ENCODE measurements around the gene ZNF275.
"Not testable (repeated sequence)": the region's sequence is repeated elsewhere in the genome, so short reads cannot be mapped to it uniquely, and the experiment has no call there.

ZNF275 gene

DNA sequence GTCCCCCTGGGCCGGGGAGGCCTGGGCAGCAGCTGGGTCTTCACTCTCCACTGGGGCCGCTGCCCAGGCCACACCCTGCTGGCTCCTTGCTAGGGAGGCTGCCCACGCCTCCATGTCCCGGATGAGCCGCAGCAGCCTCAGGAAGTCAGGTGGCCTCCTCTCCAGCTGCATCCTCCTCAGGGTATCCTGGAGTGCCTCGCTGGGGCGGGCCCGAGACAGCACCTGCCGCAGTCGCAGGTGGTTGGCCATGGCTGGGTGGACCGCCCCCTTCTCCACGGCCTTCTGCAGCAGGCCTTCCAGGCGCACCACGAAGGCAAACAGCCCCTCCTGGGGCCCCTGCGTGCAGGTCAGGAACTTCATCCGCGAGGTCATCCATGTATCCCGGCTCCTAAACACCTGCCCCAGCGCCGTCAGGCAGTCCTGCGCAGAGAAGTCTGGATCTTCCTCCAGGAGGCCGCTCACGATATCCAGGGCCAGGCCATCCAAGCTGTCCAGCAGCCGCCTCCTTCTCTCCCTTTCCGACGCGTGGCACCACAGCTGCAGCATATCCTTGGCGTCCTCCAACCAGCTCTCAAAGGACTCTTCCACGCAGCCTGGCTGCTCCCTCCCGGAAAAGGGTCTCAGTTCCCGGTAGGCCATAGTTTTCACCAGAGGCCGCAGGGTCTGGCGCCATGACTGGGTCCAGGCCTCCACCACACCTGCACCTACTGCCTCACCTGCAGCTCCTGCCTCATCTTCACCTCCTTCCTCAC is 14.5 kb upstream of the ZNF275 start:
- no peak for DNase-seq

DNA sequence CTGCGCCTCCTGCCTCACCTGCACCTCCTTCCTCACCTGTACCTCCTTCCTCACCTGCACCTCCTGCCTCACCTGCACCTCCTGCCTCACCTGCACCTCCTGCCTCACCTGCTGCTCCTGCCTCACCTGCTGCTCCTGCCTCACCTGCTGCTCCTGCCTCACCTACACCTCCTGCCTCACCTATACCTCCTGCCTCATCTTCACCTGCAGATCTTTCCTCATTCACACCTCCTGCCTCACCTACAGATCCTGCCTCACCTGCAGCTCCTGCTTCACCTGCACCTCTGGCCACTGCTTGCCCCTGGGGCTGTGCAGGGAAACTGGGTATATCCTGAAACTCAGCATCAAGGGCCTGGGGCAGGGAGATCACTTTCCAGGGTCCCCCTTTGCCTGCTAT is 13.9 kb upstream of the ZNF275 start:
- not testable (repeated sequence) for DNase-seq

DNA sequence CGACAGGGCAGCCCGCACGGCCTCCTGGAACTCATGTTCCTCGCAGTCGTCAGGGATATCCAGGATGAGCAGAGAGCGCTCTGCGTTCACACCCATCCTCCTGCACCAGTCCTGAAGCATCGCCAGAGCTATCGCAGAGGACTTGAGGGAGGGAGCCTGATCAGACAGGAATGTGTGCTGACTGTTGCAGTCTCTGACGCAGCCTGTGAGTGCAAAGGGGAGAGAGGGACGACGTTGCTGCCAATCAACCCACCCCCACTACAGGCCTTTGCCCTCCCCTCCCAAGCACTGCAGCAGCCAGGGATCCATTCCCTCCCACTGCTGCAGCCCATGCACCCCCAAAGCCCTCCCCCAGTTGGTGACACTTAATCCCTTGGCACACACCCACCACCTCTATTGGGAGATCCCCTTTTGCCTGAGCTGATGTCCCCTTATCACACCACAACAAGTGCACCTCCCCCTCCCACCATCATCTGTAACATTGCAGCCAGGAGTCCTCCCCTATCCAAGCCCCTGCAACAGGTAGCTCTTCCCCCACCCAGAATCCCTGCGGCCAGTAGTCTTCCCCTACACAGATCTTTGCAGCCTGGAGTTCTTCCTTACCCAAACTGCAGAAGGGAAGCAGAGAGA is 13.3 kb upstream of the ZNF275 start:
- no peak for DNase-seq

DNA sequence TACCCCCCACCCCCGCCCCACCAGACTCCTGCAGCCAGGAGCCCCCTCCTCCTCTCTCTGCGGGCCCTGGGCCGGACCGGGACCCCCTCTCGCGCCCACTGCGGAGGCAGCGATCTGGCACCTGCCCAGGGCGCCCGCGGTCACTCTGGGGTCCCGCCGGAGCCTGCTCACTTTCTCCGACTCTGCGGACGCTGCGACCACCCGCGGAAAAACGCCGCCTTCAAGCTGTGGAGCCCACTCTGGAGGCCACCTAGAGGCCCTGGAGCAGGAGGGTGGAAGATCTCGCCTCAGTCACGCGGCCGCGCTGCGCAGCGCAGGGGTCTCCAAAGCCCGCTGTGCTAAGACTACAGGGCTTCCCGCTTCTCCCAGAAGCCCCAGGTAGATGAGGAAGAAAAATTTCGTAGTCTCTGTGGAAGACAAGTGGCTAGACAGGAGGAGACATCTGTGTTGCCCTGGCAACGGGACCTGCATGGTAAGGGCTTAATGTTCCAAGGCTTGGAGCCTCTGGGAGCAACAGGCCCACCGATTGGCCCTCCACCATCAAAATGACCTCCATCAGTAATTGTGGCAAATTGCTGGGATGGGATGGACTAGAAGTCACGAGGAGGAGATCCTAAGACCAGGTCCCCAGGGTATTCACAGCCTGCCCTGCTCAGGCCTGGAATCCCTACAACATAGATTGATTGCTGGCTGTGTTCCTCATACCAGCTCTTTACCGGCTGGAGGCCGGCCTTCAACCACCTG is 12.4 kb upstream of the ZNF275 start, which contains the start of gene PNMA6F:
Gene PNMA6F, minus strand, starts transcription at position 387 of the 744 bp plus-strand sequence. CDS start 1,093 bp downstream, outside the sequence.
- DNase-seq = no peak

- DNase-seq = no peak
Measured at GRCh38 chrX:153327561-153327960, 6.4 kb upstream of the ZNF275 start.

DNA sequence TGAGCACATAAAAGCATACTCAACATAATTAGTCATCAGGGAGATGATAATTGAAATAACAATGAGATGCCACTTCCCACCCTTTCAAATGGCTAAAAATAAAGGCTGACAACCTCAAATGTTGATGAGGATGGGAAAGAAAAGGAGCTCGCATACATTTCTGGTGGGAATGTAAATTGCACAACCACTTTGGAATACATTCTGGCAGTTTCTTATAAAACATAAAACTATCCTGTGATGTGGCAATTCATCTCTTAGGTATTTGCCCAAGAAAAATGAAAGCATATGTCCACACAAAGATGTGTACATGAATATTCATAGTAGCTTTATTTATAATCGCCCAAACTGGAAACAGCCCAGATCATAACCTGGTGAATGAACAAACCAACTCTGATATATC is 687 bp upstream of the ZNF275 start:
- DNase-seq = no peak

GRCh38 chrX:153334654-153335295 is 822 bp downstream of the ZNF275 start:
- DNase-seq = no peak

GRCh38 chrX:153336121-153336894 is 2.4 kb downstream of the ZNF275 start:
- DNase-seq = no peak

- DNase-seq = no peak
Measured at GRCh38 chrX:153336988-153337387, 3.0 kb downstream of the ZNF275 start.

DNA sequence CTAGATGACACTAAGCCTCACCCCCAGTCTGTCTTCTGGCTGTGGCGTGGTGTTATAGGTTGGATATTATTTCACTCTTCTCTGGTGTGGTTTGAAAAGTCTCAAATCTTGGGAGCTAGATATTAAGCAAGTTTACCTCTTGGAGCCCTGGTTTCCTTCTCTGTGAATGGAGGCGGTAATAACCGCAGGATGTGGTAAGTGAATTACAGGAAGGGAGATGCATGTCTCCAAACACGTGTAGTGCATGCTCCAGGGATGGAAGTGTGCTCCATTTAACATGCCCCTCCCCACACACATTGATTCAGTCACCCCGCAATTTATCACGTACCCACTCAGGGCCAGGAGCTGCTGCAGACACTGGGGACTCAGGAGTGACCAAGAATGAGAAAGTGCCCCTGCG is 4.9 kb downstream of the ZNF275 start:
- DNase-seq = no peak

DNA sequence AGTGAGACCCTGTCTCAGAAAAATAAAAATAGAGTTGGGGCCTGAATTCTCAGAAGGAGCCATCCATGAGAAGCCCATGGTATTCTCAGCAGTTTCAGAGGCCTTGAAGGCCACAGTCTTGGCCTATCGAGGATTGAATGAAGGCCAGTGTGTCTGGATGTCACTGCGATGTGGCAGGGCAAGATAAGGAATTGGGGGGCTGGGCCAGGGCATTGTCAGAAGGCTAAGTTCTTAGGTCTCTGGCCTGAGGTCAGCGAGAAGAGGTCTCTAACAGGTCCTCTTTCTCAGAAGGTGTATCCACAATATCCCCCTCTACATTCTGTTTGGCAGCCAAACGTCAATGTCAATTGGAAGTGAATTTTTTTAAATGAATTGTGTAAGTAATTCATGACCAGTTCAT is 5.7 kb downstream of the ZNF275 start:
- DNase-seq = no peak

GRCh38 chrX:153340111-153340510 is 6.2 kb downstream of the ZNF275 start:
- DNase-seq = no peak

DNA sequence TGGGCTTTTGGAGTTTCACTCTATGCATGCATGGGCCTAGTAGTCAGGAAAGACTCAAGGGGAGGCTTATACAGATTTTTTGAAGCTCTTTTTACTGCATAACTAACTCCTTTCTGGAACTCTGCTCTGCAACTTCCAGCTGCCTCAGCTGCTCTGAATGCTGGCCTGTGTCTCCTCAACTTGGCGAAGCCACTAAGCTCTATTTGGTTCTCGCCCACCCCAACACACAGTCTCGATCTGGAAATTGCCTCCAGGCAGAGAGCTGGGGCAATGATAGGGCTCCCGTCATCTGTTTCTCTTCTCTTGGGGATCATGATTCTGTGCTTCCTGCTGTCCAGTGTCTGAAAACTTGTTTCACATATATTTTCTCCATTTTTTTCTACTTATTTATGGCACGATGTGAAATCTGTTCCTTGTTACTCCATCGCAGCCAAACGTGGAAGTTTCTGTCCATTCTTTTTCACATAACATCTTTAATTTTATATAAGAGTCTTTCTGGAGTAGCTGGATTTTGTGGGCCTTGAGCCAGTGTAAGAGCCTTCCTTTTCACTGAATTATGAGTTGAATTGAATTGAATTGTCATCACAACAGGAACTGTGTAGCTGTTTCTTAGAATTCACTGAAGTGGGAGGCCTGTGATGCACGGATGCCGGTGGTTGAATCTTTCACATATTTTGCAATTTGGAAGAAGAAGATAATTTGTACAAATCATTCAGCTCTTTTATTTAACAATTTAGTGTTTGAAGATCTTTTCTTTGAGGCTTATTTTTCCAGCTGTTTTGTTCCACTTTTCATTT is 9.0 kb downstream of the ZNF275 start:
- no peak for DNase-seq

GRCh38 chrX:153343674-153344073 is 9.7 kb downstream of the ZNF275 start:
- no peak for DNase-seq

DNA sequence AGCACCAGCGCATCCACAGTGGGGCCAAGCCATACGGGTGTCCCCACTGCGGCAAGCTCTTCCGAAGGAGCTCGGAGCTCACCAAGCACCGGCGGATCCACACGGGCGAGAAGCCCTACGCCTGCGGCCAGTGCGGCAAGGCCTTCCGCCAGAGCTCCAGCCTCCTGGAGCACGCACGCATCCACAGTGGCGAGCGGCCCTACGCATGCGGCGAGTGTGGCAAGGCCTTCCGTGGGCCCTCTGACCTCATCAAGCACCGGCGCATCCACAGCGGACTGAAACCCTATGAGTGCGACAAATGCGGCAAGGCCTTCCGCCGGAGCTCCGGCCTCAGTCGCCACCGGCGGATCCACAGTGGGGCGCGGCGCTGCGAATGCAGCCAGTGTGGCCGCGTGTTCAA is 13.6 kb downstream of the ZNF275 start:
- DNase-seq = no peak

- DNase-seq = no peak
Measured at GRCh38 chrX:153348421-153348820, 14.5 kb downstream of the ZNF275 start.

DNA sequence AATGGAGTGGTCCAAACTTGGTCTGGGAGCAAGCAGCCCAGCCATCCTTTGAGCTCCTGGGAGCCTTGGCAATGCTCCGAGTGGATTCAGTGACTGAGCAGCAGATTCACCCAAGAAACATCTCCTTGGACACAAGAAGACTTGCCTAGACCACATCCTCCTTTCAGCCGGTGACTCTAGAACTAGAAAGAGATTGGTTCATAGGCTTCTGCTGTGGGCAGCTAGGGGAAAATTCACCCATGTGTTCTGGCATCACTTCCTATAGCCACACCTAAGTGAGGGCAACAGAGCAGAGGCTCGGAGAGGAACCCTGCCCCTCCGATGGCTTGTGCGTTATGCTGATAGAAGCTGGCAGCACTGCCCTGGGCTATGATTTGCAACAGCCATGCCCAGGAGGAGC is 16.0 kb downstream of the ZNF275 start:
- DNase-seq = no peak

DNA sequence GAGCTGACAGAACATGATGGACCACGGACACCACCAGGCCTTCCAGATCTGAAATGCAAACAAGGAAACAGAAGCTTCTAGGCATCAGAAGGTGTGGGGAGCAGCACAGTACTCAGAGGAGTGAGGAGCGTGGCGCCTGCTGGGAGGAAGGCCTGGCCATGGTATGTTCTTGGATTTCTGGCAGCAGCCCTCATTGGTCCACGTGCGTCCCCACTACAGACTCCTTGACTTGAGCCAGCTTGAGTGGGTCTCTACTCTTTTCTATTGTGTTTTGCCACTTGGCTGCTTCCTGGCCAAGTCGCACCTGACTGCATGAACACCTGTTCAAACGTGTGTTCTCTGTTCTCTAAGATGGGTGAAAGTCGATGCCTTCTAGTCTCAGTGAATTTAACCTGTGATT is 18.0 kb downstream of the ZNF275 start:
- peak; percentile 17 for DNase-seq

GRCh38 chrX:153352858-153353257 is 18.9 kb downstream of the ZNF275 start:
- DNase-seq = no peak

- no peak for DNase-seq
Measured at GRCh38 chrX:153353416-153353815, 19.5 kb downstream of the ZNF275 start.

DNA sequence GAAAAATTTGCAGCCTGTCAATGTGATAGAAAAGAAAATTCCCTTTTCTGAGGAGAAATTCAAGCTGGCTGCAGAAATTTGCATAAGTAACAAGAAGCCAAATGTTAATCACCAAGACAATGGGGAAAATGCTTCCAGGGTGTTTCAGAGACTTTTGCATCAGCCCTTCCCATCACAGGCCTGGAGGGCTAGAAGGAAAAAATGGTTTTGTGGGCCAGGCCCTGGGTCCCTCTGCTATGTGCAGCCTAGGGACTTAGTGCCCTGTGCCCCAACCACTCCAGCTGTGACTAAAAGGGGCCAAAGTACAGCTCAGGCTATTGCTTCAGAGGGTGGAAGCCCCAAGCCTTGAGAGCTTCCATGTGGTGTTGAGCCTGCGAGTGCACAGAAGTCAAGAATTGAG is 23.9 kb downstream of the ZNF275 start:
- DNase-seq = no peak
